ENCODE measurements around the gene OR2B6.

DNA sequence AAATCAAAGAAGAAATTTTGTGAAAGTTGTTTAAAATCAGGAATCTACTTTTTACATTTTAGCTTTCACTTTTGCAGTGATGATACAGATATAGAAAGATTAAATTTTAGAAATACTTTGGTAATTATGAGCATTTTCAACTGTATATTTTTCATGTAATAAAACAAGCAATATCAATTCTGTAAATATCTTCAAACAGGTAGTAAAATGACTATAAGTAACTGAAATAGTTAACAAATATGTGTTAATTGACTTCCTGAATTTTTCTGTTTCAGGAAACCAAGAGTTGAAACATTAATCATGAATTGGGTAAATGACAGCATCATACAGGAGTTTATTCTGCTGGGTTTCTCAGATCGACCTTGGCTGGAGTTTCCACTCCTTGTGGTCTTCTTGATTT, at the start of gene OR2B6:
- TF ChIP-seq SMC3 (IDR thresholded peaks at IDR 0.05; ENCODE audit: low read length) (no peak), MXD4 (CRISPR knock-in tag; IDR thresholded peaks at IDR 0.05) (no peak), POLR2AphosphoS2 (IDR thresholded peaks at IDR 0.05; ENCODE audit: low read depth, low read length) (no peak), SP1 (IDR thresholded peaks at IDR 0.05) (no peak), SP1 (CRISPR knock-in tag; IDR thresholded peaks at IDR 0.05) (no peak), KLF16 (CRISPR knock-in tag; IDR thresholded peaks at IDR 0.05) (no peak), JUN (CRISPR knock-in tag; IDR thresholded peaks at IDR 0.05) (no peak), MED8 (CRISPR knock-in tag; IDR thresholded peaks at IDR 0.05; ENCODE audit: insufficient replicate concordance) (no peak), NCOR1 (IDR thresholded peaks at IDR 0.05; ENCODE audit: borderline replicate concordance, low read length) (no peak), EED (CRISPR knock-in tag; IDR thresholded peaks at IDR 0.05) (no peak)
- TF ChIP-seq, protein P1, sequence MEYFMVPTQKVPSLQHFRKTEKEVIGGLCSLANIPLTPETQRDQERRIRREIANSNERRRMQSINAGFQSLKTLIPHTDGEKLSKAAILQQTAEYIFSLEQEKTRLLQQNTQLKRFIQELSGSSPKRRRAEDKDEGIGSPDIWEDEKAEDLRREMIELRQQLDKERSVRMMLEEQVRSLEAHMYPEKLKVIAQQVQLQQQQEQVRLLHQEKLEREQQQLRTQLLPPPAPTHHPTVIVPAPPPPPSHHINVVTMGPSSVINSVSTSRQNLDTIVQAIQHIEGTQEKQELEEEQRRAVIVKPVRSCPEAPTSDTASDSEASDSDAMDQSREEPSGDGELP (IDR thresholded peaks at IDR 0.05; ENCODE audit: borderline replicate concordance, low read depth), result no peak
- TF ChIP-seq, protein P2, sequence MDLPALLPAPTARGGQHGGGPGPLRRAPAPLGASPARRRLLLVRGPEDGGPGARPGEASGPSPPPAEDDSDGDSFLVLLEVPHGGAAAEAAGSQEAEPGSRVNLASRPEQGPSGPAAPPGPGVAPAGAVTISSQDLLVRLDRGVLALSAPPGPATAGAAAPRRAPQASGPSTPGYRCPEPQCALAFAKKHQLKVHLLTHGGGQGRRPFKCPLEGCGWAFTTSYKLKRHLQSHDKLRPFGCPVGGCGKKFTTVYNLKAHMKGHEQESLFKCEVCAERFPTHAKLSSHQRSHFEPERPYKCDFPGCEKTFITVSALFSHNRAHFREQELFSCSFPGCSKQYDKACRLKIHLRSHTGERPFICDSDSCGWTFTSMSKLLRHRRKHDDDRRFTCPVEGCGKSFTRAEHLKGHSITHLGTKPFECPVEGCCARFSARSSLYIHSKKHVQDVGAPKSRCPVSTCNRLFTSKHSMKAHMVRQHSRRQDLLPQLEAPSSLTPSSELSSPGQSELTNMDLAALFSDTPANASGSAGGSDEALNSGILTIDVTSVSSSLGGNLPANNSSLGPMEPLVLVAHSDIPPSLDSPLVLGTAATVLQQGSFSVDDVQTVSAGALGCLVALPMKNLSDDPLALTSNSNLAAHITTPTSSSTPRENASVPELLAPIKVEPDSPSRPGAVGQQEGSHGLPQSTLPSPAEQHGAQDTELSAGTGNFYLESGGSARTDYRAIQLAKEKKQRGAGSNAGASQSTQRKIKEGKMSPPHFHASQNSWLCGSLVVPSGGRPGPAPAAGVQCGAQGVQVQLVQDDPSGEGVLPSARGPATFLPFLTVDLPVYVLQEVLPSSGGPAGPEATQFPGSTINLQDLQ (CRISPR knock-in tag; IDR thresholded peaks at IDR 0.05), result no peak
- TF ChIP-seq, protein P3, sequence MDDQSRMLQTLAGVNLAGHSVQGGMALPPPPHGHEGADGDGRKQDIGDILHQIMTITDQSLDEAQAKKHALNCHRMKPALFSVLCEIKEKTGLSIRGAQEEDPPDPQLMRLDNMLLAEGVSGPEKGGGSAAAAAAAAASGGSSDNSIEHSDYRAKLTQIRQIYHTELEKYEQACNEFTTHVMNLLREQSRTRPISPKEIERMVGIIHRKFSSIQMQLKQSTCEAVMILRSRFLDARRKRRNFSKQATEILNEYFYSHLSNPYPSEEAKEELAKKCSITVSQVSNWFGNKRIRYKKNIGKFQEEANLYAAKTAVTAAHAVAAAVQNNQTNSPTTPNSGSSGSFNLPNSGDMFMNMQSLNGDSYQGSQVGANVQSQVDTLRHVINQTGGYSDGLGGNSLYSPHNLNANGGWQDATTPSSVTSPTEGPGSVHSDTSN (CRISPR knock-in tag; IDR thresholded peaks at IDR 0.05; ENCODE audit: borderline replicate concordance), result no peak
- TF ChIP-seq, protein P4, sequence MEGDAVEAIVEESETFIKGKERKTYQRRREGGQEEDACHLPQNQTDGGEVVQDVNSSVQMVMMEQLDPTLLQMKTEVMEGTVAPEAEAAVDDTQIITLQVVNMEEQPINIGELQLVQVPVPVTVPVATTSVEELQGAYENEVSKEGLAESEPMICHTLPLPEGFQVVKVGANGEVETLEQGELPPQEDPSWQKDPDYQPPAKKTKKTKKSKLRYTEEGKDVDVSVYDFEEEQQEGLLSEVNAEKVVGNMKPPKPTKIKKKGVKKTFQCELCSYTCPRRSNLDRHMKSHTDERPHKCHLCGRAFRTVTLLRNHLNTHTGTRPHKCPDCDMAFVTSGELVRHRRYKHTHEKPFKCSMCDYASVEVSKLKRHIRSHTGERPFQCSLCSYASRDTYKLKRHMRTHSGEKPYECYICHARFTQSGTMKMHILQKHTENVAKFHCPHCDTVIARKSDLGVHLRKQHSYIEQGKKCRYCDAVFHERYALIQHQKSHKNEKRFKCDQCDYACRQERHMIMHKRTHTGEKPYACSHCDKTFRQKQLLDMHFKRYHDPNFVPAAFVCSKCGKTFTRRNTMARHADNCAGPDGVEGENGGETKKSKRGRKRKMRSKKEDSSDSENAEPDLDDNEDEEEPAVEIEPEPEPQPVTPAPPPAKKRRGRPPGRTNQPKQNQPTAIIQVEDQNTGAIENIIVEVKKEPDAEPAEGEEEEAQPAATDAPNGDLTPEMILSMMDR (CRISPR knock-in tag; IDR thresholded peaks at IDR 0.05), result no peak
